GM21526 (cell line): ENCODE data around the gene NRG3.
"Not testable (repeated sequence)": the region's sequence is repeated elsewhere in the genome, so short reads cannot be mapped to it uniquely, and the experiment has no call there.

Experiments used
- ATAC-seq: cut with Tn5 transposase; IDR thresholded peaks from one replicate; pipeline ENCODE4 v1.9.1; 2021; ENCODE audit warnings: moderate library complexity; ENCODE audit not compliant: unreplicated experiment, low FRiP score

NRG3 gene

DNA sequence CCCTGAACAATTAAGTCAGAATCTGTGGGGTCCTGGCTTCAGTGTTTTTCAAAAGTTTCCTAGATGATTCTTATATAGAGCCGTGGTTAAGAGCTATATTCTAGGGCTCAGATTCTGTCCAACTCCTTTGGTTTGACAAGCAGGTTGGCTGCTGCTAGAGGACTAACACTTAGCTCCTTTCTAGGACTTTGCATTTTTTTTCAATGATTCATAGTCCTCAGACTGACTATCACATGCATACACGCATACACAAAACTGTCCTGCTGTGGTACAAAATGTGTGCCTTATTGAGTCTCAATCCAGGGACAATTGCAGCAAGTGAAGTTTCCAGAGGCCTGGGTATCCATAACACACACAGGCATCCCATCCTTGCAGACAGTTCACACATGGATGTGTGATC, 392.0 kb downstream of the NRG3 start:
- no peak for ATAC-seq

- no peak for ATAC-seq
Observed at GRCh38 chr10:82267465-82267864, 392.5 kb downstream of the NRG3 start.

GRCh38 chr10:82267960-82268359, 393.0 kb downstream of the NRG3 start:
- ATAC-seq: no peak

GRCh38 chr10:82277591-82277990, 402.6 kb downstream of the NRG3 start:
- ATAC-seq: no peak

DNA sequence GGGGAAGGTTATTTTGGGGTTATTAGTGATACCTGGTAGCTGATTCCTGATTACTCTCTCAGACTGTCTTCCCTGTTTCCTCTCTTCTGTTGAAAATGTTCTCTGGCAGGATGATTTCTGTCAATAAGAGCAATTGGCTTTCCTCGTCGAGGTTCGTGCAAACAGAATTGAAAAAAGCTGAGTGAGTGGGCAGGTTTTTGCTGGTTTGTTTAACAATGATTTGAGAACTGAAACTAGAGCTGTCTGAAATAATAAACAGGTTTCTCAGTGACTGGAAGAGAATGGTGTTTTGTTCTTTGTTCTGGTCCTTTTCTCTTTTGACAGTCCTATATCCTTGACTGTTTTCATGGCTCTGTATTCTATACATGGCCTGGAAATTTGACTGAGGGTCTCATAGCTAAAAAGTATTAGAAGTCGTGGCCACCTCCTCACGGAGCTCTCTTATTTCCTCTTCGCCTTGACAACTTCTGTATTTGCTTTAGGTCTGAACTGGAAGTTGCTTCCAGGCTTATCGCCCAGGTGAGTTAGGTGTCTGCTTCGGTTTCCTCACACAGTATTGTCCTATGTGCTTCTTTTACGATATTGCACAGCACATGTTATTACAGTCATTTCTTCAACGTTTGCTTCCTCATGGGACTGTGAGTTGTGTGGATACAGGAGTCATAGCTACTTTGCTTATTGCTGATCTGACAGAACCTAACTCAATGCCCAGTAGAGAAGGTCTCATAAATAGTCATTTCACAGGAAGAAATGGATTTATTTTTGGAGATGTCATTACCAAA, 403.6 kb downstream of the NRG3 start:
- ATAC-seq: peak; percentile 66

DNA sequence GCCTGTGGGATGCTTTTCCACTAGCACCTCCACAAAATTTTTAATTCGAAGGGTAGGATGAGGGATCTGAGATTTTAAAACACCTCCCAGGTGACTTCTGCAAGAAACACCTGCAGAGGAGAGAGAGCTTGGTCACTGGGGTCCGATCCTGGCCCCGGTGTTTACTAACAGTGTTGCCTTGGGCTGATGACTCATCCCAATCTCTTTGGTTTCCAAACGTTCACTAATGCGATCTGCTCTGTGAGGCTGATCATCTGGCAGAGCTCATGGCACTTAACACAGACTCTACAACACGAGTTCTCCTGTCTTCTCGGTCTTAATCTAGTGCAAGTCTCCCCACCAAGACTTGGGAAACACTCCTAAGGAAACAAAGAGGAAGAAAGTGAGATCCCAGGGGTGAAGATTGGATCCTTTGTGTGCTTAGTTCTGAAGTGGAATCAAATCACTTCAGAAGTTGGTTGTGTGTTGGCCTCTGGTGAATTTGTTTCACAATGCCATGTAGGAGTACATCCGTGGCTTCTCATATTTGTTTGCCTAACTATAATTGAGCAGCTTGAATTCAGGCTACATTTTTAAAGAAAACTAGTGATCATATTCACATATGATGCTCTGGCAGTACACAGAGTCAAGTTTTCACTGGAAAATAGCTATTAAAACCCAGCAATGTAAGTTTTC, 407.9 kb downstream of the NRG3 start:
- no peak for ATAC-seq

- ATAC-seq: no peak
Observed at GRCh38 chr10:82284180-82284579, 409.2 kb downstream of the NRG3 start.

DNA sequence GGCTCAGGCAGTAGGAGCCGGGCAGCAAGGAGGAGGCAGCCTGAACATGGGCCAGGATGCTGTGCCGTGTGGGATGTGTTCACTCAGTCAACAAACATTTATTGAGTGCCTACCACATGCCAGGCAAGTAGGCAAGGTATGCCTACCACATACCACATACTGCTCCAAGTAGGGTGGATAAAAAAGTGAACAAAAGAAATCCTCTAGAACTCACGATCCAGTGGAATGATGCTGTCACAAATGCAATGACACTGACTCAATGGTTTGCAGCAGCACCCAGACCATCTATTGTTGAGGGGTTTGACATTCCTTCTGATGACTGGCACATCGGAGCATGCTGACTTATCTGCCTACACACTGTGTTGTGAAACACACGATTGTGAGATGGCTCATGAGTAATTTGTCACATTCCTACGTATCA, 413.5 kb downstream of the NRG3 start:
- no peak for ATAC-seq

DNA sequence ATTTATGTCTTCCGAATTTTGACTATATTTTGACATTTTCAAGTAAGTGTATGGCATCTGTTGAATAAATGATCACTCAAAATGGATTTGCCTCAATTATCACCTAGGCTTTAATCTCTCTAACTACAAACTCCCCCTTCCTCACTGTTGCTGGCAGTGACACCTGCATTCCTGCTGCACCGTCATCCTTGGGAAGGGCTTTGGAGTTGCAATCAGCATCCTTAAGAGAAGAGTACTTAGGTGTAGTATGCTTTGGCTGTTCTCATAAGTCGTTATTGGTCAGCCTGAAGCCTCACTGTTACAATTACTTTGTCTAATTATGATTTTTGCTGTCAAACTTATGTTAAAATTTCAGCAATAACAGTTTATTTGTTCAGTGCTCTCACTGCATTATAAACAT, 415.0 kb downstream of the NRG3 start:
- no peak for ATAC-seq

- ATAC-seq: no peak
Observed at GRCh38 chr10:82294874-82295378, 419.9 kb downstream of the NRG3 start.

- no peak for ATAC-seq
Observed at GRCh38 chr10:82308641-82309040, 433.6 kb downstream of the NRG3 start.

DNA sequence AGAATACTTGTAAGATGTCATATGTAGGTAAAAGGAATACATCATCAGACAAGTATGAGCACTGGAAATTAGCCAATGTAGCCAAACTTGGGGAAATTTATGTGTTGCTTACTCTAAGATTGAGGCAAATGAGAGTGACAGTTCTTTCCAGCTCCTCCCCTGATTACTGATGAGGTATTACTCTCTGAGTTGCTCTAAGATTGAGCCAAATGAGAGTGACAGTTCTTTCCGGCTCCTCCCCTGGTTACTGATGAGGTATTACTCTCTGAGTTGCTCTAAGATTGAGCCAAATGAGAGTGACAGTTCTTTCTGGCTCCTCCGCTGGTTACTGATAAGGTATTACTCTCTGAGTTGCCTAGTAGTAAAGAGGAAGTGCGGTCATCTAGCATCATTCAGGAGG, 435.8 kb downstream of the NRG3 start:
- ATAC-seq: no peak

DNA sequence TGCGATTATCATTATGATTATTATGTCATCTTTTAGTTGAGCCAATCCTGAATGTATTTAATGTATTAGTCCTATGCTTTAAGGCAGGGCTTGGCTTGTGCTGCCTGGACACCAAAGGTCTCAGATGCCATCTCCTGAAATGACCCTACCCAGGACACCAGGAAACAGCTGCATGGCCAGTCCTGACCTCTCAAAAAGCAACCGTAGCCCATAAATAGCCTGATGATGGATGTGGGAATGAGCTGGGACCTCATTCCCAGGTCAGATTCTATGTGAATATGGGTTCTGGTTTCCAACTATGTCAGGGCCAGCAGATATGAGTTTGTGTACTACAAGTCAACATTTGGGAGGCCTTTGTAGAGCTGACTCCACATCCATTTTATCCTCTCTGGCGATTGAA, 438.4 kb downstream of the NRG3 start:
- no peak for ATAC-seq

GRCh38 chr10:82318534-82318933, 443.5 kb downstream of the NRG3 start:
- ATAC-seq: no peak

GRCh38 chr10:82319074-82319473, 444.1 kb downstream of the NRG3 start:
- no peak for ATAC-seq

DNA sequence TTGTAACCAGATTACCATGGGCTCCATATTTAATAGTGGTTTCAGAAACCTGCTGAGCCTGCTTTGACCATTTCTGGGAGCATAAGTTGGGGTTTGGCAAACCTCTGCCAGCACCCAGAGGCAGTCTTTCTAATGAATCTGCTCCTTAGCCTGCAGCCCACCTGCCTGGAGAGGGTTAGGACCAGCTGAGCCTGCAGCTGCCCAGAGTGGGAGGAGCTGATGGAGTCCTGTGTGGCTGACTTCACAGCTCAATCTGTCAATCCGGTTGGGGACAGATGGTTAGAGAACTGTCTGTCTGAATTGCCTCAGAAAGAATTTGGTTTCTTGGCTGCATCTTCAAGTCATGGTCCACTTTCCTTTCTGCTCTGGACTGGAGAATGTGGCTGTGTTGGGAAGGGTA, 444.6 kb downstream of the NRG3 start:
- no peak for ATAC-seq

- no peak for ATAC-seq
Observed at GRCh38 chr10:82321724-82322123, 446.7 kb downstream of the NRG3 start.

DNA sequence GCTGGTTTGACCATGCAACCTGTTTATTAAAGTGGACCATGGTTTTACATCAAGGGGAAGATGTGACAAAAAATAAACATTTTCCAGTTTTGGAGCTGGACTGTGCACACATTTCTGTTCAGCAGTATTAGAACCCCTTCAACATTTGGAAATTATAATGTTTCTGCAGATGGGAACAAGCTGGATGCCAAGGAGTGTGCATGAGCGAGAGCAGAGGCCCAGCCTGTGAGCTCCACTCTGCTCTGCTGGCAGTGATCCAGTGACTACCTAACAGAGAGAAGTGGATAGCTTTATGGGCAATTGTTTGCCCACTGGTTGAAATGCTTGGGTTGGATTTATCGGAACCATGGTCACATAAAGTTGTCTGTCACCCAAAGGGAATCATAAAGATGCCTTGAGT, 456.7 kb downstream of the NRG3 start:
- no peak for ATAC-seq

GRCh38 chr10:82335831-82336230, 460.8 kb downstream of the NRG3 start:
- no peak for ATAC-seq

DNA sequence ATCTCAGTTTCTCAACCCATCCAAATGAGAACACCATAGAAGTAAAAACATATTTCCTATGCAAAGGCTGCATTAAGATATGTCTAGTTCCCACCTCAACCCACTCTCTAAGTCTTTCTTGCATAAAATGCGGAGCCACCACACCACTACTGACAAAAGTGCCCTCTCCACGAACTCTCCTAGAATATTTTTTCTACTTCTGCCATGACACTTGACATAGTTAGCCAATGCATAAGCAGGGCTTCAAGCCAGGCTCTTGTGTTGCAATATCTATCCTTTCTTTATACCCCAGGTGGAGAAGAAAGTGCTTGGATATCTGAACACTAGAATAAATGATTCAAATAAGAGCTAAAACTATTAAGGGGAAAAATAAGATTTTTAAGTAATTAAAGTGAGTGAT, 465.2 kb downstream of the NRG3 start:
- ATAC-seq: no peak

DNA sequence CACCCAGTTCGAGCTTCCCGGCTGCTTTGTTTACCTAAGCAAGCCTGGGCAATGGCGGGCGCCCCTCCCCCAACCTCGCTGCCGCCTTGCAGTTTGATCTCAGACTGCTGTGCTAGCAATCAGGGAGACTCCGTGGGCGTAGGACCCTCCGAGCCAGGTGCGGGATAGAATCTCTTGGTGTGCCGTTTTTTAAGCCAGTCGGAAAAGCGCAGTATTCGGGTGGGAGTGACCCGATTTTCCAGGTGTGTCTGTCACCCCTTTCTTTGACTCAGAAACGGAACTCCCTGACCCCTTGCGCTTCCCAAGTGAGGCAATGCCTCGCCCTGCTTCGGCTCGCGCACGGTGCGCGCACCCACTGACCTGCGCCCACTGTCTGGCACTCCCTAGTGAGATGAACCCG, 474.6 kb downstream of the NRG3 start:
- ATAC-seq: not testable (repeated sequence)

DNA sequence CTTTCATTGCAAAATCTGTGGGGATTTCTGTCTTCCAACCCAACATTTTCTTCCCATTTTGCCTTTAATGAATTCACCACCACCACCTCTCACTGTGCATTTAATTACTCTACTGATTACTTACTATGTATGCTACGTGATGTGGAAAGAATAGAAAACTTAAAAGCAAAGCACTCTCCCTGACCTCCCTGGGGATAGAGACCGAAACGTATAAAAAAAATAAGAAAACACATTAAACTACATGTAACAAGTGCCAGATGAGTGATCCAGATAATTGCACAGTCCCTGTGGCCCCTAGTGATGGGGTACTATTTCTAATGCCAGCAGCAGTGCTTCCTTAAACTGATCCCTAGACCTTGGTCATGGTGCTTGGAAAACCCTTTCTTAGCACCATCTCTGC, 478.4 kb downstream of the NRG3 start:
- ATAC-seq: no peak
